ENCODE data around the gene TMPRSS13.
"Not testable (repeated sequence)": the region's sequence is repeated elsewhere in the genome, so short reads cannot be mapped to it uniquely, and the experiment has no call there.

TMPRSS13 gene

GRCh38 chr11:117869604-117870003, 59.6 kb downstream of the TMPRSS13 start:
- DNase-seq: no peak

- no peak for DNase-seq
Measured at GRCh38 chr11:117868815-117869561, 60.2 kb downstream of the TMPRSS13 start.

- DNase-seq: no peak
Measured at GRCh38 chr11:117868088-117868487, 61.1 kb downstream of the TMPRSS13 start.

- DNase-seq: no peak
Measured at GRCh38 chr11:117866526-117866925, 62.7 kb downstream of the TMPRSS13 start.

- DNase-seq: not testable (repeated sequence)
Measured at GRCh38 chr11:117865546-117865945, 63.7 kb downstream of the TMPRSS13 start.

- no peak for DNase-seq
Measured at GRCh38 chr11:117863383-117863782, 65.8 kb downstream of the TMPRSS13 start.

GRCh38 chr11:117862753-117863152, 66.4 kb downstream of the TMPRSS13 start:
- DNase-seq: no peak

GRCh38 chr11:117862019-117862725, 67.0 kb downstream of the TMPRSS13 start:
- no peak for DNase-seq

- peak; percentile 63 for DNase-seq
Measured at GRCh38 chr11:117861151-117862018, 67.8 kb downstream of the TMPRSS13 start.

GRCh38 chr11:117860139-117860538, 69.1 kb downstream of the TMPRSS13 start:
- DNase-seq: no peak

- DNase-seq: no peak
Measured at GRCh38 chr11:117859488-117860112, 69.6 kb downstream of the TMPRSS13 start.

- no peak for DNase-seq
Measured at GRCh38 chr11:117859061-117859460, 70.1 kb downstream of the TMPRSS13 start.

- no peak for DNase-seq
Measured at GRCh38 chr11:117857734-117858414, 71.3 kb downstream of the TMPRSS13 start.

GRCh38 chr11:117855912-117856651, 73.1 kb downstream of the TMPRSS13 start:
- no peak for DNase-seq

GRCh38 chr11:117855186-117855845, 73.9 kb downstream of the TMPRSS13 start:
- DNase-seq: no peak

GRCh38 chr11:117852309-117852708, 76.9 kb downstream of the TMPRSS13 start:
- no peak for DNase-seq

GRCh38 chr11:117851852-117852251, 77.3 kb downstream of the TMPRSS13 start:
- DNase-seq: no peak

- no peak for DNase-seq
Measured at GRCh38 chr11:117851106-117851505, 78.1 kb downstream of the TMPRSS13 start.
